ENCODE results near the gene PEX5L.

- TF ChIP-seq, protein P1, sequence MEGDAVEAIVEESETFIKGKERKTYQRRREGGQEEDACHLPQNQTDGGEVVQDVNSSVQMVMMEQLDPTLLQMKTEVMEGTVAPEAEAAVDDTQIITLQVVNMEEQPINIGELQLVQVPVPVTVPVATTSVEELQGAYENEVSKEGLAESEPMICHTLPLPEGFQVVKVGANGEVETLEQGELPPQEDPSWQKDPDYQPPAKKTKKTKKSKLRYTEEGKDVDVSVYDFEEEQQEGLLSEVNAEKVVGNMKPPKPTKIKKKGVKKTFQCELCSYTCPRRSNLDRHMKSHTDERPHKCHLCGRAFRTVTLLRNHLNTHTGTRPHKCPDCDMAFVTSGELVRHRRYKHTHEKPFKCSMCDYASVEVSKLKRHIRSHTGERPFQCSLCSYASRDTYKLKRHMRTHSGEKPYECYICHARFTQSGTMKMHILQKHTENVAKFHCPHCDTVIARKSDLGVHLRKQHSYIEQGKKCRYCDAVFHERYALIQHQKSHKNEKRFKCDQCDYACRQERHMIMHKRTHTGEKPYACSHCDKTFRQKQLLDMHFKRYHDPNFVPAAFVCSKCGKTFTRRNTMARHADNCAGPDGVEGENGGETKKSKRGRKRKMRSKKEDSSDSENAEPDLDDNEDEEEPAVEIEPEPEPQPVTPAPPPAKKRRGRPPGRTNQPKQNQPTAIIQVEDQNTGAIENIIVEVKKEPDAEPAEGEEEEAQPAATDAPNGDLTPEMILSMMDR (IDR thresholded peaks at IDR 0.05), result no peak
- TF ChIP-seq EZH2 (IDR thresholded peaks at IDR 0.05; ENCODE audit: borderline replicate concordance, insufficient read depth, low read depth, low read length, poor library complexity, severe bottlenecking), result no peak
Measured at GRCh38 chr3:179971280-179971679, 65.5 kb downstream of the PEX5L start.
